HG03060 (cell line): ENCODE data around the gene STON2.
A peak's percentile ranks its signal among the peaks of the same experiment; 100 is the strongest.

Experiments used
- ATAC-seq: cut with Tn5 transposase; IDR thresholded peaks from one replicate; pipeline ENCODE4 v1.9.1; 2021; ENCODE audit warnings: low read depth, moderate number of reproducible peaks; ENCODE audit not compliant: unreplicated experiment

STON2 gene

GRCh38 chr14:81311141-81311540 is 89.0 kb downstream of the STON2 start:
- no peak for ATAC-seq

- no peak for ATAC-seq
Observed at GRCh38 chr14:81310606-81311005, 89.5 kb downstream of the STON2 start.

GRCh38 chr14:81309511-81309910 is 90.6 kb downstream of the STON2 start:
- no peak for ATAC-seq

GRCh38 chr14:81305743-81306142 is 94.4 kb downstream of the STON2 start:
- ATAC-seq = no peak

- no peak for ATAC-seq
Observed at GRCh38 chr14:81305065-81305464, 95.1 kb downstream of the STON2 start.

GRCh38 chr14:81303258-81303935 is 96.7 kb downstream of the STON2 start:
- ATAC-seq = peak; percentile 89

GRCh38 chr14:81302638-81303037 is 97.5 kb downstream of the STON2 start:
- ATAC-seq = no peak

GRCh38 chr14:81301813-81302212 is 98.3 kb downstream of the STON2 start:
- ATAC-seq = no peak

- ATAC-seq = no peak
Observed at GRCh38 chr14:81301371-81301770, 98.8 kb downstream of the STON2 start.

GRCh38 chr14:81298911-81299310 is 101.2 kb downstream of the STON2 start:
- no peak for ATAC-seq

GRCh38 chr14:81298122-81298521 is 102.0 kb downstream of the STON2 start:
- ATAC-seq = no peak

GRCh38 chr14:81295958-81296923 is 103.9 kb downstream of the STON2 start:
- ATAC-seq = no peak

- ATAC-seq = no peak
Observed at GRCh38 chr14:81289516-81289915, 110.6 kb downstream of the STON2 start.

GRCh38 chr14:81286574-81287370 is 113.4 kb downstream of the STON2 start:
- no peak for ATAC-seq

- no peak for ATAC-seq
Observed at GRCh38 chr14:81285245-81285644, 114.9 kb downstream of the STON2 start.

- ATAC-seq = no peak
Observed at GRCh38 chr14:81281332-81281731, 118.8 kb downstream of the STON2 start.

GRCh38 chr14:81280136-81280791 is 119.9 kb downstream of the STON2 start:
- ATAC-seq = no peak

- ATAC-seq = no peak
Observed at GRCh38 chr14:81277096-81277495, 123.0 kb downstream of the STON2 start.

GRCh38 chr14:81276073-81277069 is 123.8 kb downstream of the STON2 start:
- ATAC-seq = no peak
